WTC11 (cell line): ENCODE measurements around the gene OXNAD1. TPM values are rescaled to one million over a fixed set of nuclear protein-coding genes. Genes with fewer than 3 reads are reported as not detected.

Source experiments
- ATAC-seq: fragments of 200-7000 bp; cut with Tn5 transposase; 2 replicates; pipeline ENCODE4 v1.10.0; 2021; ENCODE audit warnings: mild to moderate bottlenecking, moderate library complexity
- CTCF ChIA-PET: fragments of 300-600 bp; sonication (Branson Sonifier 250); formaldehyde crosslinking; loops from one replicate; lab custom pipeline; 2021; ENCODE audit warnings: antibody characterized with exemption; lab: Charles Lee
- POLR2A ChIA-PET: fragments of 350-600 bp; sonication (Branson Sonifier 250); formaldehyde crosslinking; loops from one replicate; lab custom pipeline; 2021; ENCODE audit warnings: antibody characterized with exemption; lab: Charles Lee
- DNase-seq: peaks from one replicate; pipeline ENCODE4 v3.0.0; 2021; ENCODE audit warnings: low spot score
- H3K27ac Mint-ChIP-seq: 2 replicates; pipeline ENCODE4 v1.8.0; 2021; ENCODE audit warnings: mixed read lengths
- H3K27me3 Mint-ChIP-seq: 2 replicates; pipeline ENCODE4 v1.8.0; 2021; ENCODE audit warnings: low read depth, mild to moderate bottlenecking, moderate library complexity, mixed read lengths
- H3K36me3 Mint-ChIP-seq: 2 replicates; pipeline ENCODE4 v1.8.0; 2021; ENCODE audit warnings: mixed read lengths
- H3K4me1 Mint-ChIP-seq: 2 replicates; pipeline ENCODE4 v1.8.0; 2022; ENCODE audit warnings: mixed read lengths
- H3K4me3 Mint-ChIP-seq: 2 replicates; pipeline ENCODE4 v1.8.0; 2021; ENCODE audit warnings: mild to moderate bottlenecking, moderate library complexity, mixed read lengths
- H3K9me3 Mint-ChIP-seq: 2 replicates; pipeline ENCODE4 v1.8.0; 2021; ENCODE audit warnings: mixed read lengths
- EMX1 ChIP-seq: fragments of 250-450 bp; sonication (Bioruptor Pico); IDR thresholded peaks from 2 replicates; pipeline ENCODE4 v1.8.0; 2021; ENCODE audit warnings: mild to moderate bottlenecking
- GABPB1 ChIP-seq: sonication (generic); formaldehyde crosslinking; IDR thresholded peaks from 2 replicates; pipeline ENCODE4 v1.8.1; 2023; ENCODE audit warnings: mild to moderate bottlenecking, missing genetic modification reagents
- GRHL2 ChIP-seq: fragments of 250-450 bp; sonication (Bioruptor Pico); IDR thresholded peaks from 2 replicates; pipeline ENCODE4 v1.8.0; 2022; ENCODE audit warnings: mild to moderate bottlenecking, moderate library complexity; ENCODE audit not compliant: insufficient replicate concordance, severe bottlenecking
- HMGA2 ChIP-seq: fragments of 250-450 bp; sonication (Bioruptor Pico); IDR thresholded peaks from 2 replicates; pipeline ENCODE4 v1.4.0; 2021; ENCODE audit warnings: mild to moderate bottlenecking, moderate library complexity
- JAZF1 ChIP-seq: fragments of 250-450 bp; sonication (Bioruptor Pico); IDR thresholded peaks from 2 replicates; pipeline ENCODE4 v1.9.0; 2021; ENCODE audit warnings: moderate library complexity, mild to moderate bottlenecking, inconsistent platforms
- NFYB ChIP-seq: sonication (generic); formaldehyde crosslinking; conservative IDR thresholded peaks from 2 replicates; pipeline ENCODE4 v1.8.0; 2022; ENCODE audit warnings: low read depth, missing genetic modification reagents
- RELA ChIP-seq: sonication (generic); formaldehyde crosslinking; IDR thresholded peaks from 2 replicates; pipeline ENCODE4 v1.8.1; 2022; ENCODE audit warnings: missing genetic modification reagents, mild to moderate bottlenecking, borderline replicate concordance
- SOX15 ChIP-seq: fragments of 250-450 bp; sonication (Bioruptor Pico); IDR thresholded peaks from 2 replicates; pipeline ENCODE4 v1.9.0; 2021; ENCODE audit warnings: mild to moderate bottlenecking
- SP1 ChIP-seq: sonication (generic); formaldehyde crosslinking; conservative IDR thresholded peaks from 2 replicates; pipeline ENCODE4 v1.8.1; 2022; ENCODE audit warnings: missing genetic modification reagents
- ZNF219 ChIP-seq: sonication (generic); formaldehyde crosslinking; IDR thresholded peaks from 2 replicates; pipeline ENCODE4 v1.8.0; 2023; ENCODE audit warnings: missing genetic modification reagents, mild to moderate bottlenecking, borderline replicate concordance
- total RNA-seq: library from RNA; stranded (reverse); gene quantifications from 3 replicates; pipeline ENCODE4 v1.2.3, GENCODE V29; 2021
- TF ChIP-seq, protein P1 (sequence below): fragments of 250-450 bp; sonication (Bioruptor Pico); IDR thresholded peaks from 2 replicates; pipeline ENCODE4 v2.1.2; 2022; ENCODE audit warnings: mild to moderate bottlenecking, moderate library complexity
- TF ChIP-seq, protein P2 (sequence below): fragments of 250-450 bp; sonication (Bioruptor Pico); IDR thresholded peaks from 2 replicates; pipeline ENCODE4 v1.9.0; 2021; ENCODE audit warnings: mild to moderate bottlenecking, borderline replicate concordance
- TF ChIP-seq, protein P3 (sequence below): sonication (generic); formaldehyde crosslinking; conservative IDR thresholded peaks from 2 replicates; pipeline ENCODE4 v1.8.1; 2023; ENCODE audit warnings: mild to moderate bottlenecking, low read depth, missing genetic modification reagents, moderate library complexity

The OXNAD1 gene
- total RNA-seq, 1 experiment from 2014 or later = 21.7 TPM

DNA sequence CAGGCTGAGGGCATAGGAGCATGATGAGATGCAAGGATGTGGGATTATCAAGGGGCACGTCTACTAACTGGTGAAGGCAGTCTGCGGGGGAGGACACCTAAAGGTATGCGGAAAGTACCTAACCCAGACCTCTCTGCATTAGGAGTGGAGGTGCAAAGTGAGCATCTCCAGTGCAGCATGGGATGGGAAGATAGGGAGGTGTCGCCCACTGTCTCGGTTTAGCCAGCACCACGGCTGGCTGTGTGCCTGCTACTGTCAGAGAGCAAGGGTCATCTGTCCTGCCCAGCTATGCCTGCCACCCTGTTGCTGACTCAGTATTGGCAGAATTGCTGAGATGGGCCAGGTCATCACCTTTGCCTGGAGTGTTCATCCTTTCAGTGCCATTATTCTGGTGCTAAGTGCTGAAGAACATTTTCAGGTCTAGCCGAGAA is 40.1 kb downstream of the OXNAD1 start:
- DNase-seq (no peak), ATAC-seq (no peak)
- Mint-ChIP-seq H3K4me1 (peaks cover 52% of the 10 kb centered on the region), H3K27me3 (no peaks in the 10 kb centered on the region), H3K36me3 (peaks cover 28% of the 10 kb centered on the region), H3K27ac (peak overlapping the region; percentile 42; the same call in 1 of the 2 replicates), H3K4me3 (no peak overlapping the region)
- POLR2A ChIA-PET = no interaction called here
- CTCF ChIA-PET = interaction anchor here (0.5 to 1.0 kb wide), 3 partner anchors 13 to 230 kb away, joined by 3 read pairs; no protein-coding TSS in a partner anchor
- TF ChIP-seq ZNF219 = no peak
- TF ChIP-seq EMX1 = no peak
- TF ChIP-seq, protein P1, sequence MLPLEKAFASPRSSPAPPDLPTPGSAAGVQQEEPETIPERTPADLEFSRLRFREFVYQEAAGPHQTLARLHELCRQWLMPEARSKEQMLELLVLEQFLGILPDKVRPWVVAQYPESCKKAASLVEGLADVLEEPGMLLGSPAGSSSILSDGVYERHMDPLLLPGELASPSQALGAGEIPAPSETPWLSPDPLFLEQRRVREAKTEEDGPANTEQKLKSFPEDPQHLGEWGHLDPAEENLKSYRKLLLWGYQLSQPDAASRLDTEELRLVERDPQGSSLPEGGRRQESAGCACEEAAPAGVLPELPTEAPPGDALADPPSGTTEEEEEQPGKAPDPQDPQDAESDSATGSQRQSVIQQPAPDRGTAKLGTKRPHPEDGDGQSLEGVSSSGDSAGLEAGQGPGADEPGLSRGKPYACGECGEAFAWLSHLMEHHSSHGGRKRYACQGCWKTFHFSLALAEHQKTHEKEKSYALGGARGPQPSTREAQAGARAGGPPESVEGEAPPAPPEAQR (CRISPR knock-in tag) = no peak
- no peak for TF ChIP-seq JAZF1 (CRISPR knock-in tag)
- TF ChIP-seq, all 79 proteins: peak for 0
- H3K9me3 Mint-ChIP-seq = no peaks in the 10 kb centered on the region

DNA sequence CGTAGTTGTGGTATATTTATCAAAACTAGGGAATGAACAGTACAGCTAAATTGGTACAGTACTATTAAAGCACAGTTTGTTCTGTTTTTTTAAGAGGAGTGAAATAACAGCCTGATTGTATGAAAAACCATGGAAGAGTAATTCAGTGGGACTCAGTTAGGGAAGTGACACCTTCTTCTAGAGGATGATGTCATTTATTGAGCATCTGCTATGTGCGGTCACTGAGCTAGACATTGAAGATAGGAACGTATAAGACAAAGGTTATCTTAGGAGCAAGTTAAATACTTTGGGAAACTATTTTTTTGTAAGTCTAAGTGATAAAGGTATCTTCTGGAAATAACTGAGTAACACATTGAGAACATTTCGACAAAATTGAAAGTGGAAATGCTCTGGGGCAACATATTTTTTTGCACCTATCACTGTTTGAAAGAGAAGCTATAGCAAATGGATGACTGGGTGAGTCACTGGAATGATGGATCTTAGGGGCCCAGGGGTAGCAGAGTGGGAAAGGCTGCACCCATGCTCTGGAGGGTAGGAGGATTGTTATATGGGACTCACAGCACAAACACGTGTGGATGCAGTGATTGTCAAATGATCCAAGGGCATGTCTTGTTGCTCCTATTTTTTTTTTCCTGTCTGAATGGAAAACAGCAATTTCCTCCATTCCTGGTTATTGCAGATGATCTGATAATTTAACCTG is 43.0 kb downstream of the OXNAD1 start:
- no peak for TF ChIP-seq RELA (CRISPR knock-in tag)
- TF ChIP-seq, protein P2, sequence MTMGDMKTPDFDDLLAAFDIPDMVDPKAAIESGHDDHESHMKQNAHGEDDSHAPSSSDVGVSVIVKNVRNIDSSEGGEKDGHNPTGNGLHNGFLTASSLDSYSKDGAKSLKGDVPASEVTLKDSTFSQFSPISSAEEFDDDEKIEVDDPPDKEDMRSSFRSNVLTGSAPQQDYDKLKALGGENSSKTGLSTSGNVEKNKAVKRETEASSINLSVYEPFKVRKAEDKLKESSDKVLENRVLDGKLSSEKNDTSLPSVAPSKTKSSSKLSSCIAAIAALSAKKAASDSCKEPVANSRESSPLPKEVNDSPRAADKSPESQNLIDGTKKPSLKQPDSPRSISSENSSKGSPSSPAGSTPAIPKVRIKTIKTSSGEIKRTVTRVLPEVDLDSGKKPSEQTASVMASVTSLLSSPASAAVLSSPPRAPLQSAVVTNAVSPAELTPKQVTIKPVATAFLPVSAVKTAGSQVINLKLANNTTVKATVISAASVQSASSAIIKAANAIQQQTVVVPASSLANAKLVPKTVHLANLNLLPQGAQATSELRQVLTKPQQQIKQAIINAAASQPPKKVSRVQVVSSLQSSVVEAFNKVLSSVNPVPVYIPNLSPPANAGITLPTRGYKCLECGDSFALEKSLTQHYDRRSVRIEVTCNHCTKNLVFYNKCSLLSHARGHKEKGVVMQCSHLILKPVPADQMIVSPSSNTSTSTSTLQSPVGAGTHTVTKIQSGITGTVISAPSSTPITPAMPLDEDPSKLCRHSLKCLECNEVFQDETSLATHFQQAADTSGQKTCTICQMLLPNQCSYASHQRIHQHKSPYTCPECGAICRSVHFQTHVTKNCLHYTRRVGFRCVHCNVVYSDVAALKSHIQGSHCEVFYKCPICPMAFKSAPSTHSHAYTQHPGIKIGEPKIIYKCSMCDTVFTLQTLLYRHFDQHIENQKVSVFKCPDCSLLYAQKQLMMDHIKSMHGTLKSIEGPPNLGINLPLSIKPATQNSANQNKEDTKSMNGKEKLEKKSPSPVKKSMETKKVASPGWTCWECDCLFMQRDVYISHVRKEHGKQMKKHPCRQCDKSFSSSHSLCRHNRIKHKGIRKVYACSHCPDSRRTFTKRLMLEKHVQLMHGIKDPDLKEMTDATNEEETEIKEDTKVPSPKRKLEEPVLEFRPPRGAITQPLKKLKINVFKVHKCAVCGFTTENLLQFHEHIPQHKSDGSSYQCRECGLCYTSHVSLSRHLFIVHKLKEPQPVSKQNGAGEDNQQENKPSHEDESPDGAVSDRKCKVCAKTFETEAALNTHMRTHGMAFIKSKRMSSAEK (CRISPR knock-in tag) = no peak
- H3K9me3 Mint-ChIP-seq = no peaks in the 10 kb centered on the region
- no peaks in the 10 kb centered on the region for H3K27me3 Mint-ChIP-seq
- CTCF ChIA-PET = interaction anchor here (0.8 to 1.2 kb wide), 2 partner anchors 18 to 333 kb away, joined by 3 read pairs; no protein-coding TSS in a partner anchor
- no peak overlapping the region for H3K4me3 Mint-ChIP-seq
- H3K36me3 Mint-ChIP-seq = peaks cover 28% of the 10 kb centered on the region
- H3K4me1 Mint-ChIP-seq = peaks cover 36% of the 10 kb centered on the region
- ATAC-seq = no peak
- POLR2A ChIA-PET = interaction anchor here (0.6 kb wide), 1 partner anchor 161 kb away, joined by 3 read pairs; no protein-coding TSS in a partner anchor
- no peak for DNase-seq
- no peak overlapping the region for H3K27ac Mint-ChIP-seq

DNA sequence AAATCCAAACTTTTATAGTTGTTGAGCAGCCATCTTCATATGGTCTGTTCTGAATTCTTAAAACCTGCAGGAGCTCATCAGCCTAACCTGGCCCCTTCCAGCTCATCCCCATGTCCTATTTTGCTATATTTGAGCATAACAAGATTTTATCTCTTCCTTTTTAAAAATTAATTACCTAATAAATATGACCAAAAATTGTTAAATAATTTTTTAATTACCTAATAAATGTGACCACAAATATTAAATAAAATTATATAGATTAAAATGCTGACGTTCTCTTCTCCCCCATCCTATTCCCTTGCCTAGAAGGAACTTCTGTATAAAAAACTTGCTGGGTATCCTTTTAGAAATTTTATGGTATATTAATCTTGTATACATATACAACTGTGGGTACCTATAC is 43.7 kb downstream of the OXNAD1 start:
- H3K4me1 Mint-ChIP-seq = peaks cover 30% of the 10 kb centered on the region
- no peak overlapping the region for H3K27ac Mint-ChIP-seq
- ATAC-seq (no peak), DNase-seq (no peak)
- H3K36me3 Mint-ChIP-seq = peaks cover 23% of the 10 kb centered on the region
- no peaks in the 10 kb centered on the region for H3K9me3 Mint-ChIP-seq
- TF ChIP-seq NFYB (CRISPR knock-in tag) (no peak), SOX15 (no peak), GABPB1 (CRISPR knock-in tag) (no peak), GRHL2 (CRISPR knock-in tag) (no peak), HMGA2 (CRISPR knock-in tag) (peak; percentile 91), SP1 (CRISPR knock-in tag) (no peak)
- TF ChIP-seq, protein P3, sequence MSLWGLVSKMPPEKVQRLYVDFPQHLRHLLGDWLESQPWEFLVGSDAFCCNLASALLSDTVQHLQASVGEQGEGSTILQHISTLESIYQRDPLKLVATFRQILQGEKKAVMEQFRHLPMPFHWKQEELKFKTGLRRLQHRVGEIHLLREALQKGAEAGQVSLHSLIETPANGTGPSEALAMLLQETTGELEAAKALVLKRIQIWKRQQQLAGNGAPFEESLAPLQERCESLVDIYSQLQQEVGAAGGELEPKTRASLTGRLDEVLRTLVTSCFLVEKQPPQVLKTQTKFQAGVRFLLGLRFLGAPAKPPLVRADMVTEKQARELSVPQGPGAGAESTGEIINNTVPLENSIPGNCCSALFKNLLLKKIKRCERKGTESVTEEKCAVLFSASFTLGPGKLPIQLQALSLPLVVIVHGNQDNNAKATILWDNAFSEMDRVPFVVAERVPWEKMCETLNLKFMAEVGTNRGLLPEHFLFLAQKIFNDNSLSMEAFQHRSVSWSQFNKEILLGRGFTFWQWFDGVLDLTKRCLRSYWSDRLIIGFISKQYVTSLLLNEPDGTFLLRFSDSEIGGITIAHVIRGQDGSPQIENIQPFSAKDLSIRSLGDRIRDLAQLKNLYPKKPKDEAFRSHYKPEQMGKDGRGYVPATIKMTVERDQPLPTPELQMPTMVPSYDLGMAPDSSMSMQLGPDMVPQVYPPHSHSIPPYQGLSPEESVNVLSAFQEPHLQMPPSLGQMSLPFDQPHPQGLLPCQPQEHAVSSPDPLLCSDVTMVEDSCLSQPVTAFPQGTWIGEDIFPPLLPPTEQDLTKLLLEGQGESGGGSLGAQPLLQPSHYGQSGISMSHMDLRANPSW (CRISPR knock-in tag) = no peak
- H3K27me3 Mint-ChIP-seq = no peaks in the 10 kb centered on the region
- no peak overlapping the region for H3K4me3 Mint-ChIP-seq
- POLR2A ChIA-PET = no interaction called here
- CTCF ChIA-PET = interaction anchor here (1.2 kb wide), 1 partner anchor 18 kb away, joined by 3 read pairs; no protein-coding TSS in a partner anchor
